Activated CD8-positive, alpha-beta T cell treated with anti-CD3 and anti-CD28 coated beads for 36 hours (primary cell): ENCODE results near the gene ANXA3. TPM values are rescaled to one million over a fixed set of nuclear protein-coding genes. Genes with fewer than 3 reads are reported as not detected.
"Not testable (repeated sequence)": the region's sequence is repeated elsewhere in the genome, so short reads cannot be mapped to it uniquely, and the experiment has no call there.

Experiments used
- ATAC-seq: fragments of 200-7000 bp; cut with Tn5 transposase; one replicate; pipeline ENCODE4 v1.10.0; 2021; ENCODE audit warnings: mild to moderate bottlenecking, moderate library complexity
- CTCF ChIA-PET: fragments of 350-600 bp; sonication (Branson Sonifier 250); formaldehyde crosslinking; loops from one replicate; lab custom pipeline; 2021; ENCODE audit warnings: antibody characterized with exemption; lab: Charles Lee
- POLR2A ChIA-PET: fragments of 350-600 bp; sonication (Branson Sonifier 250); formaldehyde crosslinking; loops from one replicate; lab custom pipeline; 2021; ENCODE audit warnings: antibody characterized with exemption; lab: Charles Lee
- DNase-seq: peaks from one replicate; pipeline ENCODE4 v3.0.0-alpha.2; 2020
- H3K27ac Mint-ChIP-seq: one replicate; pipeline ENCODE4 v1.8.0; 2021; ENCODE audit warnings: mild to moderate bottlenecking, mixed read lengths
- H3K27me3 Mint-ChIP-seq: one replicate; pipeline ENCODE4 v1.8.0; 2021; ENCODE audit warnings: mixed read lengths
- H3K36me3 Mint-ChIP-seq: one replicate; pipeline ENCODE4 v1.8.0; 2021; ENCODE audit warnings: low read depth, mixed read lengths
- H3K4me1 Mint-ChIP-seq: one replicate; pipeline ENCODE4 v1.8.0; 2021; ENCODE audit warnings: low read depth, mixed read lengths
- H3K4me3 Mint-ChIP-seq: one replicate; pipeline ENCODE4 v1.8.0; 2021; ENCODE audit warnings: mild to moderate bottlenecking, moderate library complexity, mixed read lengths
- H3K9me3 Mint-ChIP-seq: one replicate; pipeline ENCODE4 v1.8.0; 2021; ENCODE audit warnings: mixed read lengths
- CTCF ChIP-seq: fragments of 200-600 bp; IDR thresholded peaks from one replicate; pipeline ENCODE4 v1.8.0; 2022; ENCODE audit warnings: antibody characterized with exemption, mild to moderate bottlenecking
- intact Hi-C: fragments of 100-400 bp; cut with micrococcal nuclease; formaldehyde crosslinking; loops from one replicate; pipeline ENCODE4 v1.10.0; 2022
- total RNA-seq, 2 experiments: library from RNA; stranded (reverse); gene quantifications; one replicate each; pipeline ENCODE4 v1.2.3, GENCODE V29; 2021

Gene ANXA3
- total RNA-seq, result under 1 TPM; 0.63 to 0.90 TPM

- Mint-ChIP-seq H3K9me3 (no peaks in the 10 kb centered on the region), H3K4me3 (peak within 1 kb of the TSS; percentile 70), H3K27me3 (peaks cover 33% of the 10 kb centered on the region), H3K4me1 (peaks cover 8% of the 10 kb centered on the region), H3K36me3 (no peaks in the 10 kb centered on the region), H3K27ac (peak within 1 kb of the TSS; percentile 46)
- ChIA-PET CTCF (interaction anchor here (1.1 kb wide), 1 partner anchor 33 kb away, joined by 3 read pairs; no protein-coding TSS in a partner anchor), POLR2A (no interaction called here)
- no peak for TF ChIP-seq CTCF
- ATAC-seq (peak; percentile 60), DNase-seq (peak; percentile 36)
- intact Hi-C loops, result no loop called here
Observed at GRCh38 chr4:78551420-78552351, at the start of gene ANXA3. ANXA3 (plus strand) TSS chr4:78551770; CDS start chr4:78554474, 2,704 bp downstream.

GRCh38 chr4:78506260-78506659 lies 45.3 kb upstream of the ANXA3 start:
- DNase-seq, H3K4me1 Mint-ChIP-seq, H3K9me3 Mint-ChIP-seq, H3K36me3 Mint-ChIP-seq, intact Hi-C loops, H3K27ac Mint-ChIP-seq, H3K27me3 Mint-ChIP-seq, H3K4me3 Mint-ChIP-seq, ATAC-seq, POLR2A ChIA-PET: not testable (repeated sequence)
- CTCF ChIA-PET, result interaction anchor here (0.7 kb wide), 1 partner anchor 546 kb away, joined by 3 read pairs; no protein-coding TSS in a partner anchor

- POLR2A ChIA-PET, result no interaction called here
- no peaks in the 10 kb centered on the region for H3K36me3 Mint-ChIP-seq
- no peak overlapping the region for H3K4me3 Mint-ChIP-seq
- no peaks in the 10 kb centered on the region for H3K9me3 Mint-ChIP-seq
- H3K27me3 Mint-ChIP-seq, result peaks cover 4% of the 10 kb centered on the region
- no peak for ATAC-seq
- CTCF ChIA-PET, result no interaction called here
- DNase-seq, result no peak
- intact Hi-C loops, result no loop called here
- H3K4me1 Mint-ChIP-seq, result no peaks in the 10 kb centered on the region
- H3K27ac Mint-ChIP-seq, result no peak overlapping the region
- no peak for TF ChIP-seq CTCF
Observed at GRCh38 chr4:78509043-78509442, 42.5 kb upstream of the ANXA3 start.

- ATAC-seq (no peak), DNase-seq (no peak)
- Mint-ChIP-seq H3K9me3 (no peaks in the 10 kb centered on the region), H3K4me1 (no peaks in the 10 kb centered on the region), H3K36me3 (no peaks in the 10 kb centered on the region), H3K4me3 (no peak overlapping the region), H3K27me3 (peaks cover 4% of the 10 kb centered on the region), H3K27ac (no peak overlapping the region)
- intact Hi-C loops, result no loop called here
- CTCF ChIA-PET, result interaction anchor here (0.9 kb wide), 1 partner anchor 550 kb away, joined by 4 read pairs; no protein-coding TSS in a partner anchor
- TF ChIP-seq CTCF, result no peak
- POLR2A ChIA-PET, result no interaction called here
Observed at GRCh38 chr4:78510108-78510507, 41.5 kb upstream of the ANXA3 start.

- H3K27me3 Mint-ChIP-seq, result peaks cover 4% of the 10 kb centered on the region
- intact Hi-C loops, result no loop called here
- ChIA-PET CTCF (interaction anchor here (0.9 kb wide), 1 partner anchor 551 kb away, joined by 4 read pairs; no protein-coding TSS in a partner anchor), POLR2A (no interaction called here)
- no peaks in the 10 kb centered on the region for H3K4me1 Mint-ChIP-seq
- no peaks in the 10 kb centered on the region for H3K9me3 Mint-ChIP-seq
- no peak overlapping the region for H3K27ac Mint-ChIP-seq
- no peak for ATAC-seq
- H3K4me3 Mint-ChIP-seq, result no peak overlapping the region
- H3K36me3 Mint-ChIP-seq, result no peaks in the 10 kb centered on the region
- no peak for DNase-seq
- no peak for TF ChIP-seq CTCF
Observed at GRCh38 chr4:78510681-78511080, 40.9 kb upstream of the ANXA3 start.
